HG03039 (cell line): Measurements from ENCODE around the gene INHBC.
"Not testable (repeated sequence)": the region's sequence is repeated elsewhere in the genome, so short reads cannot be mapped to it uniquely, and the experiment has no call there.

Experiments used
- ATAC-seq: cut with Tn5 transposase; IDR thresholded peaks from one replicate; pipeline ENCODE4 v1.9.1; 2021; ENCODE audit warnings: mild to moderate bottlenecking, moderate library complexity; ENCODE audit not compliant: unreplicated experiment

Gene INHBC

GRCh38 chr12:57434517-57435223 lies at the start of gene INHBC:
Gene INHBC (plus strand): TSS chr12:57434784. CDS start chr12:57434887, 103 bp downstream.
- ATAC-seq: no peak

- no peak for ATAC-seq
Observed at GRCh38 chr12:57385586-57385985, 49.0 kb upstream of the INHBC start.

DNA sequence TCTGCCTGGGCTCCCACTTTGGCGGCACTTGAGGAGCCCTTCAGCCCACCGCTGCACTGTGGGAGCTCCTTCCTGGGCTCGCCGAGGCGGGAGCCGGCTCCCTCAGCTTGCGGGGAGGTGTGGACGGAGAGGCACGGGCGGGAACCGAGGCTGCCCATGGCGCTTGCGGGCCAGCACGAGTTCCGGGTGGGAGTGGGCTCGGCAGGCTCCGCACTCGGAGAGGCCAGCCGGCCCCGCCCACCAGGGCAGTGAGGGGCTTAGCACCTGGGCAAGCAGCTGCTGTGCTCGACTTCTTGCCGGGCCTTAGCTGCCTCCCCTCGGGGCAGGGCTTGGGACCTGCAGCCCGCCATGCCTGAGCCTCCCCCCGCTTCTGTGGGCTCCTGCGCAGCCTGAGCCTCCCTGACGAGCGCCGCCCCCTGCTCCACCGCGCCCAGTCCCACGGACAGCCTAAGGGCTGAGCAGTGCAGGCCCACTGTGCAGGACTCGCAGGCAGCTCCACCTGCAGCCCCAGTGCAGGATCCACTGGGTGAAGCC lies 48.3 kb upstream of the INHBC start:
- ATAC-seq: no peak

DNA sequence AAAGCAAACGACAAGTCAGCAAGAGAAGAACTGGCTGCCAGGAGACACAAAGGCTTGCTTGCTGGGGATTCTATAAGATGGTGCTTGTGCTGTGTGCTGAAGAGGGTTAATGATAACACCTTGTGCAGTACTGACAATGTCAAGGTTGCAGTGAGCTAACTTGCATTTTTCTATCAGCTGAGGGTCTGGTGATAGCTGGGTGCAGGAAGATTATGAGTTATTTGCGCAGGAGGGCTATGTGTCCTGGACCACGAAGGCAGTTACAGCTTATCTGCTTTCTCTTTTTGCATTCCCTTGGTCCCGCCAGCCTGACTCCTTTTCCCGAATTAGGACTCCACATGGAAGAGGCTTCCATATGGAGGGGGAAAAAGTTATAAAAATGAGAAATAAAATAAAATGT lies 46.2 kb upstream of the INHBC start:
- no peak for ATAC-seq

DNA sequence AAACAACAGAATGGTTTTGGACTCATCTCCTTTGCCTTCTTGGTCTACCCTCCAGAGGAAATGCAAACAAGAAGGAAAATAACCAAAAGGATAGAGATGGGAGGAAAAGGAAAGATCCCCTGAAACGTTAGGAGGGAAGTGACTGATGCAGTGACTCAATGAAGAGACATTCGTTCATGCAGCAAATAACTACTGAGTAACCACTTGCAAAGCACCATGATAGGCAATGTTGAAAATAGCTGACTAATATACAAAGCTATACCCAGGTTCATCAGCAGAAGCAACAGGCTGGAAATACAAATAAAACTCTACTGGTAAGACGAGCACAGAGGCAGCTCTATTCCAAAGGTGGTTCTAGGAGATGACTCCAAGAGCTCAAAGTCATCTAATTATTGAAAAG lies 45.6 kb upstream of the INHBC start:
- no peak for ATAC-seq

DNA sequence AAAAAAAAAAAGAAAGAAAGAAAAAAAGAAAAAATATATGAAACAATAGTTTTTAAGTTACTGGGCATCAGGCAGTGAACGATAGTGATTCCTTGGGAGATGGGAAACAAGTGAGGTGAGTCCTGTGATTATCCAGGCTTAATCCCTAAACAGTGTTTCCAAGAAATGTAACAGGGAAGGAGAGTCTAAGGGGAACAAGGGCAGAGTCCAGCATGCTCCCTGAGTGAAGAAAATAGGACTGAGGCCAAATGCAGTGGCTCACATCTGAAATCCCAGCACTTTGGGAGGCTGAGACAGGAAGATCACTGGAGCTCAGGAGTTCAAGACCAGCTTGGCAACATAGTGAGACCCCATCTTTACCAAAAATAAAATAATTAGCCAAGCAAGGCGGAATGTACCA lies 44.4 kb upstream of the INHBC start:
- ATAC-seq: no peak

GRCh38 chr12:57395121-57395520 lies 39.5 kb upstream of the INHBC start:
- no peak for ATAC-seq

DNA sequence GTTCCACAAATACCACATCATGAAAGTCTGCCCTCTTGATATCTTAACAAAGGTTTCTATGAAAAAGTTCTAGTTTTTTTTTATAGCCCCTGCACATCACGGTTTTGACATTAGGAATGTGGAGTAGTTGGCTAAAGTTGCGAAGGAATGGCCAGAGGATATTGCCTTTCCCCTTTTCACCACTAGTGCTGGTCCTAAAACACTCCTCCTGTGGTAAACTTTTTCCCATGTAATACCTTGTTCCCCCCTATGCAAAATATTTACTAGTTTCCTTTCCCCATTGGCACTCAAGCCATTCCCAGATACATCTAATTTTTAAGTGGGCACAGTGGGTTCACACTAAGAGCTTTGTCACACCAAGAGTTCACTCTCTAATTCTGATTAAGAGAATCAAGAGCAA lies 37.1 kb upstream of the INHBC start:
- no peak for ATAC-seq

DNA sequence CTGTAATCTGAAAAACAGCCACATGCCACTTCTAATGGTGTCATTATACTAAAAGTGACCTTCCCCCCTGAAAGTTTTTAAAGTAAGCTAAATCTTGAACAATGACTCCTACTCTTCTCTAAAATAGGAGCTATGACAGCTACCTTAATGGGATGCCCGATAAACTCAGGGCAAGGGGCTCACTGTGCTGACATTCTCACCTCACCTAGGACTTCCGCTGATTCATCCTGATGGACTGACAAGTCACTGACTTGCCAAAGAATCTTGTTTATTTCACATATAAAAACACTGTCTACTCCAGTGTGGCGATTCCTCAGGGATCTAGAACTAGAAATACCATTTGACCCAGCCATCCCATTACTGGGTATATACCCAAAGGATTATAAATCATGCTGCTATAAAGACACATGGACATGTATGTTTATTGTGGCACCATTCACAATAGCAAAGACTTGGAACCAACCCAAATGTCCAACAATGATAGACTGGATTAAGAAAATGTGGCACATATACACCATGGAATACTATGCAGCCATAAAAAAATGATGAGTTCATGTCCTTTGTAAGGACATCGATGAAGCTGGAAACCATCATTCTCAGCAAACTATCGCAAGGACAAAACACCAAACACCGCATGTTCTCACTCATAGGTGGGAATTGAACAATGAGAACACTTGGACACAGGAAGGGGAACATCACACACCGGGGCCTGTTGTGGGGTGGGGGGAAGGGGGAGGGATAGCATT lies 34.7 kb upstream of the INHBC start:
- not testable (repeated sequence) for ATAC-seq

DNA sequence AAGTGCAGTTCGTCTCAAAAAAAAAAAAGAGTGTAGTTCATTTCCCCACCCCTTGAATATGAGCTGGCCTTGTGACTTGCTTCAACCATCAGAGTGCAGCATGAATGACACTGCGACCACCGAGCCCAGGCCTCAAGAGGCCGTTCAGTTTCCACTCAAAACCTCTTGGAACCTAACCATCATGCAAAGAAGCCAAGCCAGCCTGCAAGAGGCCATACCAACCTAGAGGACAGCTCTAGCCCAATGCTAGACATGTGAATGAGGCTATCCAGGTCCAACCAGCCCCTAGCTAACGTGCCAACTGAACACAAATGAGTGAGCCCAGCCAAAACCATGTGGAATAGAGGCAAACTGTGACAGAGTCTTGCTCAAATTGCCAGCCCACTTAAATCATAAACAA lies 33.4 kb upstream of the INHBC start:
- no peak for ATAC-seq

DNA sequence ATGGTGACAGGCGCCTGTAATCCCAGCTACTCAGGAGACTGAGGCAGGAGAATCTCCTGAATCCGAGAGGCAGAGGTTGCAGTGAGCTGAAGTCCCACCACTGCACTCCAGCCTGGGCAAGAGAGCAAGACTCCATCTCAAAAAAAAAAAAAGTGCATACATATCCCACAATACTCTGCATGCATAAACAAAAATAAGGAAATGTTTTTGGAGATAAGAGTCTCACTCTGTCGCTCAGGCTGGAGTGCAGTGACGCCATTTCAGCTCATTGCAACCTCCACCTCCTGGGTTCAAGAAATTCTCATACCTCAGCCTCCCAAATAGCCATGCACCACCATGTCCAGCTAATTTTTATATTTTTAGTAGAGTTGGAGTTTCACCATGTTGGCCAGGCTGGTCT lies 32.4 kb upstream of the INHBC start:
- not testable (repeated sequence) for ATAC-seq

DNA sequence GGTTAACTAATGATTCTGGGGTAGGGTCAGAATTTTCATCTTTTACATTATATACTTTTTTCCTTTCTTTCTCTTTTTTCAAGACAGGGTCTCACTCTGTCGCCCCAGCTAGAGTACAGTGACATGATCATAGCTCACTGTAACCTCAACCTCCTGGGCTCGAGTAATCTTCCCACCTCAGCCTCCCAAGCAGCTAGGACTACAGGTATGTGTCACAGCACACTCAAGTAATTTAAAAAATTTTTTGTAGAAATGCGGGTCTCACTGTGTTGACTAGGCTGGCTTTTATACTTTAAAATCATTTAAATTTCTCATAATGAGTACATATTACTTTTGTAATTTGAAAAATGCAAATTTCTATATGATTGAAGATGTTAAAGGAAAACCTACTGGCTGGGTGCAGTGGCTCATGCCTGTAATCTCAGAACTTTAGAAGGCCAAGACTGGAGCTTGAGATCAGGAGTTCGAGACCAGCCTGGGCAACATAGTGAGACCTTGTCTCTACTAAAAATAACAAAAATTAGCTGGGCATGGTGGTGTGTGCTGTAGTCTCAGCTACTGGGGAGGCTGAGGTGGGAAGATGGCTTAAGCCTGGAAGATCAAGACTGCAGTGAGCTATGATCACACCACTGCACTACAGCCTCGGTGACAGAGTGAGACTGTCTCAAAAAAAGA lies 29.5 kb upstream of the INHBC start:
- ATAC-seq: no peak

- no peak for ATAC-seq
Observed at GRCh38 chr12:57410534-57410933, 24.1 kb upstream of the INHBC start.

GRCh38 chr12:57414160-57414559 lies 20.4 kb upstream of the INHBC start:
- ATAC-seq: not testable (repeated sequence)

DNA sequence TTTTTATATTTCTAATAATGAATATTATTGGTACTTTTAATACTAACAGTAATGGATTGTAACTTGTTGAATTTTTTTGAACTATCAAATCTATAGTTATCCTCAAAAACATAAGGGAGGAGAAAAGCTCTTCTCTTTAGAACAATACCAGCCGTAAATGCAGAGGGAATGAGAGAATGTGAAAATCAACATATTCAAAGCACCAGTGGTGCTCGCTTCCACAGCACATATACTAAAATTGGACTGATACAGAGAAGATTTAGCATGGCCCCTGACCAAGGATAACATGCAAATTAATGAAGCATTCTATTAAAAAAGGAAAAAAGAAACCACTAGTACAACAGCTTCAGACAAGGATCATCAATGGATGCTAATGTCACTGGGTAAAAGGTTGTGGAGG lies 19.5 kb upstream of the INHBC start:
- ATAC-seq: no peak

GRCh38 chr12:57416039-57416996 lies 18.3 kb upstream of the INHBC start:
- no peak for ATAC-seq

GRCh38 chr12:57418255-57418654 lies 16.3 kb upstream of the INHBC start:
- ATAC-seq: no peak

- ATAC-seq: no peak
Observed at GRCh38 chr12:57419495-57419894, 15.1 kb upstream of the INHBC start.

- no peak for ATAC-seq
Observed at GRCh38 chr12:57420482-57420881, 14.1 kb upstream of the INHBC start.

GRCh38 chr12:57426948-57427347 lies 7.6 kb upstream of the INHBC start:
- ATAC-seq: not testable (repeated sequence)

- no peak for ATAC-seq
Observed at GRCh38 chr12:57428965-57429364, 5.6 kb upstream of the INHBC start.
